Duodenal mucosa (tissue), 2 donors: ENCODE results near the gene GPR162.

Source experiments
- H3K27ac ChIP-seq: one replicate; pipeline ENCODE4 v1.7.0; 2013; ENCODE audit warnings: low read depth, low read length
- H3K27me3 ChIP-seq, 2 donors: one replicate each; pipeline ENCODE4 v1.7.0; 2013; ENCODE audit warnings: low read length in 2 of 2, control low read depth in 1 of 2; ENCODE audit not compliant: insufficient read depth in 2 of 2, control insufficient read depth in 1 of 2
- H3K36me3 ChIP-seq, 2 donors: one replicate each; pipeline ENCODE4 v1.7.0; 2013; ENCODE audit warnings: low read length in 2 of 2, control low read depth in 1 of 2; ENCODE audit not compliant: insufficient read depth in 2 of 2, control insufficient read depth in 1 of 2
- H3K4me1 ChIP-seq, 2 donors: one replicate each; pipeline ENCODE4 v1.7.0; 2013; ENCODE audit warnings: low read length in 2 of 2, control low read depth in 1 of 2; ENCODE audit not compliant: insufficient read depth in 2 of 2, control insufficient read depth in 1 of 2
- H3K4me3 ChIP-seq, 2 donors: one replicate each; pipeline ENCODE4 v1.7.0; 2013; ENCODE audit warnings: low read length in 2 of 2, low read depth in 1 of 2
- H3K9ac ChIP-seq, 2 donors: one replicate each; pipeline ENCODE4 v1.7.0; 2013; ENCODE audit warnings: low read length in 2 of 2, low read depth in 1 of 2
- H3K9me3 ChIP-seq, 2 donors: one replicate each; pipeline ENCODE4 v1.7.0; 2013; ENCODE audit warnings: low read length in 2 of 2, control low read depth in 1 of 2; ENCODE audit not compliant: control insufficient read depth in 1 of 2

GPR162 gene

GRCh38 chr12:6827982-6828780, 6.6 kb downstream of the GPR162 start, which contains the start of gene P3H3:
Gene P3H3, plus strand, starts transcription at chr12:6828407. Its CDS starts 34 bp downstream, at chr12:6828441.
- Histone ChIP-seq H3K36me3 (peaks cover 0 to 4% of the 10 kb centered on the region in 2 donors), H3K9me3 (no peaks in the 10 kb centered on the region), H3K4me1 (peaks cover 5 to 33% of the 10 kb centered on the region in 2 donors), H3K4me3 (peak within 1 kb of the TSS; percentile 83 to 86), H3K27ac (no peak within 1 kb of the TSS), H3K27me3 (peaks cover 14 to 18% of the 10 kb centered on the region in 2 donors), H3K9ac (peak within 1 kb of the TSS; percentile 67 to 84)

DNA sequence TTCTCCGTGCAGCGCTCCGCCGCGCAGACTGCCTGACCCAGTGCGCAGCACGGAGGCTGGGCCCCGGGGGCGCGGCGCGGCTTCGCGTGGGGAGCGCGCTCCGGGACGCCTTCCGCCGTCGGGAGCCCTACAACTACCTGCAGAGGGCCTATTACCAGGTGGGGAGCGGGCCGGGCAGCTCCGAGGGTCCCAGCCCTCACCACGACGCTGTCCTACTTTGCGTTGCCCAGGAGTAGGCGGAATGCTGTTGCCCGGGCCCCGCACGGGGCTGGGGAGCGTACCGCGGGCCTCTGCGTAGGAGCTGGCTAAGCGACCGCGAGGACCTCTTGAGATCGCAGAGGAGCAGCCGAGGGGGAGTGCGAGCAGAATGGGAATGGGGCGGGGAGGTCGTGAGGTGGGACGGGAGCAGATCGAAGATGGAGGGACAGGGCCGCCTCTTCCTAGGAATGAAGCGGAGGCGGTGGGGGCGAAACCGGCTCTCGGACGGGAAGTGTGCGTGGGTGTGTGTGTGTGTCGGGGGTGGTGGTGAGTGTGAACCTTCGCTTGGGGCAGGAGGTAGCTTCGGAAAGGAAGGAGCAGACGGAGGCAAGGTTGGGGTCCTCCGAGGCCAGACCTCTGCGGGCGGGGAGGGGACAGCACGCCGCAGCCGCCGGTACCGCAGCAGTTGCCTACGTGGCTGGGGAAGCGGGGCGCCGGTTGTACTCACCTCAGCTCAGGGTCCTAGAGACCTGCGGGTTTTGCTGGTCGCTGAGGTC, 7.3 kb downstream of the GPR162 start:
- no peaks in the 10 kb centered on the region for H3K9me3 ChIP-seq
- peaks cover 6 to 13% of the 10 kb centered on the region in 2 donors for H3K27me3 ChIP-seq
- H3K4me3 ChIP-seq: peak overlapping the region; percentile 83 to 86
- no peak overlapping the region for H3K27ac ChIP-seq
- peaks cover 0 to 8% of the 10 kb centered on the region in 2 donors for H3K36me3 ChIP-seq
- H3K4me1 ChIP-seq: peaks cover 5 to 33% of the 10 kb centered on the region in 2 donors
- H3K9ac ChIP-seq: peak overlapping the region; percentile 67 to 84

GRCh38 chr12:6829536-6830220, 8.1 kb downstream of the GPR162 start:
- H3K4me1 ChIP-seq: peaks cover 5 to 33% of the 10 kb centered on the region in 2 donors
- no peaks in the 10 kb centered on the region for H3K9me3 ChIP-seq
- peaks cover 3 to 6% of the 10 kb centered on the region in 2 donors for H3K27me3 ChIP-seq
- H3K9ac ChIP-seq: peak overlapping the region; percentile 67 to 84
- peak overlapping the region; percentile 83 to 86 for H3K4me3 ChIP-seq
- peaks cover 0 to 13% of the 10 kb centered on the region in 2 donors for H3K36me3 ChIP-seq
- no peak overlapping the region for H3K27ac ChIP-seq

GRCh38 chr12:6830286-6830890, 8.8 kb downstream of the GPR162 start:
- H3K36me3 ChIP-seq: peaks cover 0 to 13% of the 10 kb centered on the region in 2 donors
- peak overlapping the region in 1 of 2 donors; percentile 86 for H3K4me3 ChIP-seq
- H3K27ac ChIP-seq: no peak overlapping the region
- H3K9me3 ChIP-seq: no peaks in the 10 kb centered on the region
- H3K27me3 ChIP-seq: peaks cover 0 to 3% of the 10 kb centered on the region in 2 donors
- H3K4me1 ChIP-seq: peaks cover 5 to 28% of the 10 kb centered on the region in 2 donors
- H3K9ac ChIP-seq: no peak overlapping the region

DNA sequence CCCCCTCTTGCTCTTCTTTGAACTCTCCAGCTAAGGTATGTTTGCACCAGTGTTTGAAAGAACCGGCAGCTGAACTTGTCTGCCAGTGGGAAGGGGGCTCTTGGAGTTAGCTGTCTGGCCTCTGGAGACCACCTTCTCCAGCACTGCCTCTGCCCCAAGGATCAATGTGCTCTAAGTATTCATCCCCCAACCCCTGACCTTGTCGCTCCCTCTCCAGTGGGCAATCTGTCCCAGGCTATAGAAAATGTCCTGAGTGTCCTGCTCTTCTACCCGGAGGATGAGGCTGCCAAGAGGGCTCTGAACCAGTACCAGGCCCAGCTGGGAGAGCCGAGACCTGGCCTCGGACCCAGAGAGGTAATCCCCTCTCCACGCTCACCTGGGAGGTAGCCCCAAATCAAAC, 9.4 kb downstream of the GPR162 start:
- Histone ChIP-seq H3K4me3 (no peak overlapping the region), H3K27me3 (peaks cover 0 to 3% of the 10 kb centered on the region in 2 donors), H3K9me3 (no peaks in the 10 kb centered on the region), H3K27ac (no peak overlapping the region), H3K36me3 (peaks cover 0 to 13% of the 10 kb centered on the region in 2 donors), H3K4me1 (peaks cover 5 to 27% of the 10 kb centered on the region in 2 donors), H3K9ac (no peak overlapping the region)

- Histone ChIP-seq H3K27me3 (peaks cover 0 to 3% of the 10 kb centered on the region in 2 donors), H3K9ac (no peak overlapping the region), H3K27ac (no peak overlapping the region), H3K4me1 (peaks cover 5 to 27% of the 10 kb centered on the region in 2 donors), H3K4me3 (no peak overlapping the region), H3K9me3 (no peaks in the 10 kb centered on the region), H3K36me3 (peaks cover 0 to 13% of the 10 kb centered on the region in 2 donors)
Measured at GRCh38 chr12:6831450-6831995, 9.9 kb downstream of the GPR162 start.

- H3K36me3 ChIP-seq: peaks cover 0 to 13% of the 10 kb centered on the region in 2 donors
- no peak overlapping the region for H3K4me3 ChIP-seq
- H3K9me3 ChIP-seq: no peaks in the 10 kb centered on the region
- no peak overlapping the region for H3K27ac ChIP-seq
- H3K27me3 ChIP-seq: peaks cover 0 to 3% of the 10 kb centered on the region in 2 donors
- H3K4me1 ChIP-seq: peaks cover 5 to 24% of the 10 kb centered on the region in 2 donors
- H3K9ac ChIP-seq: no peak overlapping the region
Measured at GRCh38 chr12:6832125-6832524, 10.5 kb downstream of the GPR162 start.

- H3K9me3 ChIP-seq: no peaks in the 10 kb centered on the region
- H3K27ac ChIP-seq: no peak overlapping the region
- H3K4me1 ChIP-seq: peaks cover 5 to 17% of the 10 kb centered on the region in 2 donors
- H3K4me3 ChIP-seq: no peak overlapping the region
- H3K9ac ChIP-seq: no peak overlapping the region
- H3K36me3 ChIP-seq: peaks cover 0 to 18% of the 10 kb centered on the region in 2 donors
- peaks cover 0 to 3% of the 10 kb centered on the region in 2 donors for H3K27me3 ChIP-seq
Measured at GRCh38 chr12:6833189-6833890, 11.7 kb downstream of the GPR162 start.

GRCh38 chr12:6834254-6834653, 12.6 kb downstream of the GPR162 start:
- Histone ChIP-seq H3K36me3 (peaks cover 0 to 20% of the 10 kb centered on the region in 2 donors), H3K27ac (no peak overlapping the region), H3K9me3 (no peaks in the 10 kb centered on the region), H3K4me1 (peaks cover 5 to 11% of the 10 kb centered on the region in 2 donors), H3K27me3 (peaks cover 0 to 2% of the 10 kb centered on the region in 2 donors), H3K4me3 (no peak overlapping the region), H3K9ac (no peak overlapping the region)
